K562 (cell line): ENCODE results near the gene ZNF480. TPM values are rescaled to one million over a fixed set of nuclear protein-coding genes. Genes with fewer than 3 reads are reported as not detected.

Experiments
- ATF7 ChIP-seq: fragments of 450-650 bp; IDR thresholded peaks from 2 replicates; pipeline ENCODE4 v1.7.1; 2014; ENCODE audit warnings: mild to moderate bottlenecking, moderate library complexity
- BRD4 ChIP-seq: fragments of 200-600 bp; sonication (generic); IDR thresholded peaks from 2 replicates; pipeline ENCODE4 v1.6.1; 2017; ENCODE audit warnings: inconsistent platforms
- C11orf30 ChIP-seq: fragments of 450-650 bp; IDR thresholded peaks from 2 replicates; pipeline ENCODE4 v1.6.1; 2016; ENCODE audit warnings: low read depth, mild to moderate bottlenecking
- CHD1 ChIP-seq: fragments of 200-600 bp; sonication (generic); IDR thresholded peaks from one replicate; pipeline ENCODE4 v1.6.1; 2012; ENCODE audit warnings: mild to moderate bottlenecking, moderate library complexity, low read length, inconsistent platforms
- ETV1 ChIP-seq: fragments of 450-650 bp; conservative IDR thresholded peaks from 2 replicates; pipeline ENCODE4 v1.6.1; 2016; ENCODE audit warnings: missing genetic modification characterization, control low read depth, low read depth, missing compliant biosample characterization
- FOXP1 ChIP-seq: sonication (generic); formaldehyde crosslinking; IDR thresholded peaks from 2 replicates; pipeline ENCODE4 v1.8.0; 2022; ENCODE audit warnings: mild to moderate bottlenecking, missing genetic modification reagents
- HEY1 ChIP-seq: fragments of 250-450 bp; sonication (Bioruptor Pico); IDR thresholded peaks from 2 replicates; pipeline ENCODE4 v1.5.0; 2020; ENCODE audit warnings: mild to moderate bottlenecking, moderate library complexity, borderline replicate concordance
- HMG20B ChIP-seq: fragments of 250-450 bp; sonication (Bioruptor Pico); IDR thresholded peaks from 2 replicates; pipeline ENCODE4 v1.5.0; 2021; ENCODE audit warnings: mild to moderate bottlenecking
- KAT7 ChIP-seq: sonication (generic); formaldehyde crosslinking; IDR thresholded peaks from 2 replicates; pipeline ENCODE4 v1.8.0; 2022; ENCODE audit warnings: missing genetic modification reagents, mild to moderate bottlenecking, borderline replicate concordance
- NRF1 ChIP-seq, 2 experiments: fragments of 450-650 bp; IDR thresholded peaks in 1 of 2; conservative IDR thresholded peaks in 1 of 2; 2 replicates each; pipeline ENCODE4 v1.6.1; 2014; ENCODE audit warnings: mild to moderate bottlenecking in 2 of 2
- POLR2A ChIP-seq: fragments of 450-650 bp; conservative IDR thresholded peaks from 2 replicates; pipeline ENCODE4 v1.6.1; 2016
- RB1 ChIP-seq: fragments of 450-650 bp; IDR thresholded peaks from 2 replicates; pipeline ENCODE4 v1.6.1; 2017; ENCODE audit warnings: low read depth, mild to moderate bottlenecking
- SREBF2 ChIP-seq: sonication (generic); formaldehyde crosslinking; IDR thresholded peaks from 2 replicates; pipeline ENCODE4 v1.4.0; 2020; ENCODE audit warnings: mild to moderate bottlenecking, missing genetic modification reagents
- TAF1 ChIP-seq: IDR thresholded peaks from 2 replicates; pipeline ENCODE4 v1.6.1; 2011; ENCODE audit warnings: mild to moderate bottlenecking, low read length, moderate library complexity; ENCODE audit not compliant: insufficient read depth, control insufficient read depth, severe bottlenecking; ENCODE audit errors: extremely low read depth
- VEZF1 ChIP-seq: fragments of 200-800 bp; sonication (Bioruptor generic); IDR thresholded peaks from 2 replicates; pipeline ENCODE4 v1.6.1; 2017; ENCODE audit warnings: missing genetic modification characterization, missing compliant biosample characterization
- ZNF282 ChIP-seq: sonication (generic); formaldehyde crosslinking; IDR thresholded peaks from 2 replicates; pipeline ENCODE4 v1.8.1; 2023; ENCODE audit warnings: missing genetic modification reagents
- ZNF780A ChIP-seq: fragments of 250-450 bp; sonication (Bioruptor Pico); IDR thresholded peaks from 2 replicates; pipeline ENCODE4 v1.5.0; 2021; ENCODE audit warnings: mild to moderate bottlenecking
- ZNF785 ChIP-seq: fragments of 250-450 bp; sonication (Bioruptor Pico); IDR thresholded peaks from 2 replicates; pipeline ENCODE4 v1.4.0; 2020; ENCODE audit warnings: mild to moderate bottlenecking
- ZSCAN29 ChIP-seq: fragments of 450-650 bp; IDR thresholded peaks from 2 replicates; pipeline ENCODE4 v1.6.1; 2017
- ZSCAN32 ChIP-seq: fragments of 450-650 bp; formaldehyde crosslinking; IDR thresholded peaks from 2 replicates; pipeline ENCODE4 v1.4.0; 2020; ENCODE audit warnings: mild to moderate bottlenecking, moderate library complexity
- polyA plus RNA-seq, 8 experiments: library from polyadenylated mRNA; depleted of rRNA in 4 of 8; stranded (reverse) in 5 of 8; unstranded in 3 of 8; fragments of >200 nt; fragmentation: Nextera tagmentation in 2 of 8; fragmentation: Illumina TruSeq in 1 of 8; extraction: Ambion mirVana in 2 of 8; extraction: Trizol in 1 of 8; gene quantifications; 2 replicates each; pipeline versions ENCODE4 v1.2.1 to v1.2.3, GENCODE V29; 2011 to 2014; ENCODE audit warnings: inconsistent platforms in 1 of 8, missing spikeins in 1 of 8
- total RNA-seq, 7 experiments: library from RNA; depleted of rRNA in 6 of 7; stranded (reverse); fragments of >200 nt in 6 of 7; fragmentation: Illumina TruSeq in 2 of 7; extraction: Trizol in 2 of 7; gene quantifications; 2 replicates each; pipeline versions ENCODE4 v1.2.1 to v1.2.3, GENCODE V29; 2011 to 2021; ENCODE audit warnings: low replicate concordance in 1 of 7
- TF ChIP-seq, protein P1 (sequence below), 2 experiments: fragments of 450-650 bp in 1 of 2; sonication (generic) in 1 of 2; formaldehyde crosslinking in 1 of 2; IDR thresholded peaks in 1 of 2; conservative IDR thresholded peaks in 1 of 2; 2 replicates each; pipeline versions ENCODE4 v1.6.1 to v1.8.1; 2016 to 2023; ENCODE audit warnings: mild to moderate bottlenecking in 2 of 2, moderate library complexity in 2 of 2, inconsistent platforms in 1 of 2, missing genetic modification reagents in 1 of 2
- TF ChIP-seq, protein P2 (sequence below): fragments of 200-800 bp; sonication (Bioruptor generic); IDR thresholded peaks from 2 replicates; pipeline ENCODE4 v1.6.1; 2017; ENCODE audit warnings: missing genetic modification characterization, missing compliant biosample characterization
- TF ChIP-seq, protein P3 (sequence below): fragments of 150-350 bp; conservative IDR thresholded peaks from 2 replicates; pipeline ENCODE4 v1.6.1; 2014; ENCODE audit warnings: low read length

ZNF480 gene
- total and polyA plus RNA-seq, 9 of the 15 experiments (the other 6 are each of a cell fraction or from before 2014, with no cell fraction given) = 10.4 to 31.1 (median 22.3) TPM

GRCh38 chr19:52296773-52297600 is at the start of gene ZNF480 (continued):
- TF ChIP-seq, protein P1, sequence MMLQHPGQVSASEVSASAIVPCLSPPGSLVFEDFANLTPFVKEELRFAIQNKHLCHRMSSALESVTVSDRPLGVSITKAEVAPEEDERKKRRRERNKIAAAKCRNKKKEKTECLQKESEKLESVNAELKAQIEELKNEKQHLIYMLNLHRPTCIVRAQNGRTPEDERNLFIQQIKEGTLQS (IDR thresholded peaks at IDR 0.05) = no peak
- TF ChIP-seq, protein P1 (CRISPR knock-in tag; conservative IDR thresholded peaks at IDR 0.05) = no peak
- TF ChIP-seq ZNF785 (CRISPR knock-in tag) (no peak), KAT7 (no peak), ZNF780A (CRISPR knock-in tag) (no peak), ZSCAN29 (peak; percentile 100), ETV1 (tag) (peak; percentile 89), VEZF1 (CRISPR knock-in tag) (peak; percentile 91), ATF7 (no peak), ZSCAN32 (no peak), TAF1 (peak; percentile 44), HEY1 (no peak), BRD4 (no peak; the same call in 1 of the 2 replicates), CHD1 (peak; percentile 73), HMG20B (no peak), C11orf30 (no peak), SREBF2 (CRISPR knock-in tag) (no peak), FOXP1 (peak; percentile 77; the same call in 1 of the 2 replicates), NRF1 (conservative IDR thresholded peaks at IDR 0.05 in 1 of 2, IDR thresholded peaks at IDR 0.05 in 1 of 2) (peak; percentile 51 to 64), POLR2A (peak; percentile 82), ZNF282 (CRISPR knock-in tag) (no peak), RB1 (0 out of 2 replicates have a peak, but pooled peaks have one; percentile 13)
- TF ChIP-seq, protein P2, sequence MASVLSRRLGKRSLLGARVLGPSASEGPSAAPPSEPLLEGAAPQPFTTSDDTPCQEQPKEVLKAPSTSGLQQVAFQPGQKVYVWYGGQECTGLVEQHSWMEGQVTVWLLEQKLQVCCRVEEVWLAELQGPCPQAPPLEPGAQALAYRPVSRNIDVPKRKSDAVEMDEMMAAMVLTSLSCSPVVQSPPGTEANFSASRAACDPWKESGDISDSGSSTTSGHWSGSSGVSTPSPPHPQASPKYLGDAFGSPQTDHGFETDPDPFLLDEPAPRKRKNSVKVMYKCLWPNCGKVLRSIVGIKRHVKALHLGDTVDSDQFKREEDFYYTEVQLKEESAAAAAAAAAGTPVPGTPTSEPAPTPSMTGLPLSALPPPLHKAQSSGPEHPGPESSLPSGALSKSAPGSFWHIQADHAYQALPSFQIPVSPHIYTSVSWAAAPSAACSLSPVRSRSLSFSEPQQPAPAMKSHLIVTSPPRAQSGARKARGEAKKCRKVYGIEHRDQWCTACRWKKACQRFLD = no peak
- TF ChIP-seq, protein P3, sequence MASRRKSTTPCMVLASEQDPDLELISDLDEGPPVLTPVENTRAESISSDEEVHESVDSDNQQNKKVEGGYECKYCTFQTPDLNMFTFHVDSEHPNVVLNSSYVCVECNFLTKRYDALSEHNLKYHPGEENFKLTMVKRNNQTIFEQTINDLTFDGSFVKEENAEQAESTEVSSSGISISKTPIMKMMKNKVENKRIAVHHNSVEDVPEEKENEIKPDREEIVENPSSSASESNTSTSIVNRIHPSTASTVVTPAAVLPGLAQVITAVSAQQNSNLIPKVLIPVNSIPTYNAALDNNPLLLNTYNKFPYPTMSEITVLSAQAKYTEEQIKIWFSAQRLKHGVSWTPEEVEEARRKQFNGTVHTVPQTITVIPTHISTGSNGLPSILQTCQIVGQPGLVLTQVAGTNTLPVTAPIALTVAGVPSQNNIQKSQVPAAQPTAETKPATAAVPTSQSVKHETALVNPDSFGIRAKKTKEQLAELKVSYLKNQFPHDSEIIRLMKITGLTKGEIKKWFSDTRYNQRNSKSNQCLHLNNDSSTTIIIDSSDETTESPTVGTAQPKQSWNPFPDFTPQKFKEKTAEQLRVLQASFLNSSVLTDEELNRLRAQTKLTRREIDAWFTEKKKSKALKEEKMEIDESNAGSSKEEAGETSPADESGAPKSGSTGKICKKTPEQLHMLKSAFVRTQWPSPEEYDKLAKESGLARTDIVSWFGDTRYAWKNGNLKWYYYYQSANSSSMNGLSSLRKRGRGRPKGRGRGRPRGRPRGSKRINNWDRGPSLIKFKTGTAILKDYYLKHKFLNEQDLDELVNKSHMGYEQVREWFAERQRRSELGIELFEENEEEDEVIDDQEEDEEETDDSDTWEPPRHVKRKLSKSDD = no peak
